DND-41 (cell line): Measurements from ENCODE around the gene AKAP13.

Source experiments
- EZH2 ChIP-seq: IDR thresholded peaks from 3 replicates; pipeline ENCODE4 v1.6.1; 2012; ENCODE audit warnings: borderline replicate concordance, low read depth, mild to moderate bottlenecking, moderate library complexity, low read length, inconsistent platforms; ENCODE audit not compliant: severe bottlenecking
- TF ChIP-seq, protein P1 (sequence below): IDR thresholded peaks from 2 replicates; pipeline ENCODE4 v1.5.1; 2012; ENCODE audit warnings: borderline replicate concordance, low read length, moderate library complexity, mild to moderate bottlenecking; ENCODE audit not compliant: poor library complexity, severe bottlenecking; ENCODE audit errors: extremely low read depth

DNA sequence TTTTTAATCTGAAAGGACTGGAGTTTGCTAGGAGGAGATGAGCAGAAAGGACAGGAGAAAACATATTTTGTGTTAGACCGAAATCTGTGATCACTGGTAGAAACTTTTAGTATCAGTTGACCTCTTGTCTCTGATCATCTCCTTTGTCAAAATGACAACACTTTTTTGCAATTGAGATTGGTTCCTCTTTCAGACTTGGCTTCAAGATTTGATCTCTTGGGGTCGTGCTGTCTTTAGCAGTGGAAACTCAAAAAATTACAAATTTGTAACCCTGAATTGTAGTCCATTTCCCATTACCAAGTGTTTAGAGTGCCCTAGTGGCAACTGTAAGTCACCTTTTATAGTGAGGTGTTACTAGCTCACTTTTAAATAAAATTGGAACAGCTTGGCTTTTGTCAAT lies 306.9 kb downstream of the AKAP13 start:
- TF ChIP-seq, protein P1, sequence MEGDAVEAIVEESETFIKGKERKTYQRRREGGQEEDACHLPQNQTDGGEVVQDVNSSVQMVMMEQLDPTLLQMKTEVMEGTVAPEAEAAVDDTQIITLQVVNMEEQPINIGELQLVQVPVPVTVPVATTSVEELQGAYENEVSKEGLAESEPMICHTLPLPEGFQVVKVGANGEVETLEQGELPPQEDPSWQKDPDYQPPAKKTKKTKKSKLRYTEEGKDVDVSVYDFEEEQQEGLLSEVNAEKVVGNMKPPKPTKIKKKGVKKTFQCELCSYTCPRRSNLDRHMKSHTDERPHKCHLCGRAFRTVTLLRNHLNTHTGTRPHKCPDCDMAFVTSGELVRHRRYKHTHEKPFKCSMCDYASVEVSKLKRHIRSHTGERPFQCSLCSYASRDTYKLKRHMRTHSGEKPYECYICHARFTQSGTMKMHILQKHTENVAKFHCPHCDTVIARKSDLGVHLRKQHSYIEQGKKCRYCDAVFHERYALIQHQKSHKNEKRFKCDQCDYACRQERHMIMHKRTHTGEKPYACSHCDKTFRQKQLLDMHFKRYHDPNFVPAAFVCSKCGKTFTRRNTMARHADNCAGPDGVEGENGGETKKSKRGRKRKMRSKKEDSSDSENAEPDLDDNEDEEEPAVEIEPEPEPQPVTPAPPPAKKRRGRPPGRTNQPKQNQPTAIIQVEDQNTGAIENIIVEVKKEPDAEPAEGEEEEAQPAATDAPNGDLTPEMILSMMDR, result no peak
- no peak for TF ChIP-seq EZH2
